SK-N-SH (cell line): ENCODE data around the gene GPR171.

Experiments used
- CTCF ChIP-seq: fragments of 200-600 bp; sonication (generic); IDR thresholded peaks from 2 replicates; pipeline ENCODE4 v1.6.1; 2017; ENCODE audit warnings: antibody characterized with exemption, mild to moderate bottlenecking, moderate library complexity
- ELF1 ChIP-seq: IDR thresholded peaks from 2 replicates; pipeline ENCODE4 v1.4.0; 2012
- EP300 ChIP-seq, 2 experiments: IDR thresholded peaks; 2 replicates each; pipeline versions ENCODE4 v1.4.0 to v1.6.1; 2012; ENCODE audit warnings: borderline replicate concordance in 1 of 2, low read depth in 1 of 2, low read length in 1 of 2
- EZH2phosphoT487 ChIP-seq: fragments of 200-600 bp; sonication (generic); IDR thresholded peaks from 2 replicates; pipeline ENCODE4 v1.6.1; 2017; ENCODE audit warnings: low read depth, mixed run types, mild to moderate bottlenecking, antibody characterized with exemption, moderate library complexity, borderline replicate concordance
- FOSL2 ChIP-seq: IDR thresholded peaks from 2 replicates; pipeline ENCODE4 v1.4.0; 2012; ENCODE audit warnings: low read depth, mild to moderate bottlenecking, moderate library complexity, borderline replicate concordance
- GABPA ChIP-seq: IDR thresholded peaks from 2 replicates; pipeline ENCODE4 v1.4.0; 2012; ENCODE audit warnings: low read depth, mild to moderate bottlenecking
- GATA2 ChIP-seq: sonication (generic); formaldehyde crosslinking; IDR thresholded peaks from 2 replicates; pipeline ENCODE4 v1.5.0; 2020; ENCODE audit warnings: mild to moderate bottlenecking, missing genetic modification reagents
- MXI1 ChIP-seq: IDR thresholded peaks from 2 replicates; pipeline ENCODE4 v1.6.1; 2012; ENCODE audit warnings: mild to moderate bottlenecking, low read depth, low read length, improper control_type of control experiment
- NFIC ChIP-seq: IDR thresholded peaks from 2 replicates; pipeline ENCODE4 v1.4.0; 2012; ENCODE audit warnings: borderline replicate concordance
- RAD21 ChIP-seq: IDR thresholded peaks from 2 replicates; pipeline ENCODE4 v1.6.1; 2012; ENCODE audit warnings: mild to moderate bottlenecking, low read length
- REST ChIP-seq: IDR thresholded peaks from 2 replicates; pipeline ENCODE4 v1.6.1; 2012; ENCODE audit warnings: mild to moderate bottlenecking, low read depth, low read length, moderate library complexity
- TAF1 ChIP-seq: IDR thresholded peaks from 2 replicates; pipeline ENCODE4 v1.6.1; 2012; ENCODE audit warnings: low read depth, mild to moderate bottlenecking, low read length, moderate library complexity, borderline replicate concordance
- ZBTB33 ChIP-seq: IDR thresholded peaks from 2 replicates; pipeline ENCODE4 v1.4.0; 2012; ENCODE audit warnings: low read depth, borderline replicate concordance

- TF ChIP-seq TAF1 (no peak), CTCF (peak; percentile 30; the same call in 1 of the 2 replicates), REST (no peak), ELF1 (no peak), RAD21 (no peak), EP300 (IDR thresholded peaks at IDR 0.05; ENCODE audit: borderline replicate concordance in 1 of 2, low read depth in 1 of 2, low read length in 1 of 2) (no peak), ZBTB33 (no peak), EZH2phosphoT487 (no peak), NFIC (no peak), GABPA (no peak), FOSL2 (no peak), GATA2 (CRISPR knock-in tag) (no peak), MXI1 (no peak)
Measured at GRCh38 chr3:151210676-151211381, 7.8 kb upstream of the GPR171 start.
